ENCODE results near the gene TAS1R3.

- TF ChIP-seq REST (IDR thresholded peaks at IDR 0.05; ENCODE audit: insufficient read depth in 1 of 2, low read depth in 2 of 2, low read length in 2 of 2): no peak
- TF ChIP-seq POLR2AphosphoS5 (IDR thresholded peaks at IDR 0.05; ENCODE audit: low read depth, low read length): no peak
- TF ChIP-seq SIN3A (IDR thresholded peaks at IDR 0.05; ENCODE audit: borderline replicate concordance, insufficient read depth, low read length): no peak
- no peak for TF ChIP-seq TAF1 (IDR thresholded peaks at IDR 0.05; ENCODE audit: borderline replicate concordance, insufficient read depth, low read length)
These were observed 2.6 kb downstream of the TAS1R3 start for GRCh38 chr1:1333551-1334241.

Measured in PFSK-1 (cell line).